Occipital lobe (tissue), 2 donors: Measurements from ENCODE around the gene SRPK1. TPM values are rescaled to one million over a fixed set of nuclear protein-coding genes. Genes with fewer than 3 reads are reported as not detected.
A peak's percentile ranks its signal among the peaks of the same experiment; 100 is the strongest.
"Not testable (repeated sequence)": the region's sequence is repeated elsewhere in the genome, so short reads cannot be mapped to it uniquely, and the experiment has no call there.

Source experiments
- DNase-seq: peaks from one replicate; lab custom pipeline; 2025; lab: John Stamatoyannopoulos, UW
- total RNA-seq: library from RNA; depleted of rRNA; stranded (reverse); fragments of >200 nt; gene quantifications from one replicate; pipeline ENCODE4 v1.2.3, GENCODE V29; 2014

SRPK1 gene
- 138 TPM for total RNA-seq

DNA sequence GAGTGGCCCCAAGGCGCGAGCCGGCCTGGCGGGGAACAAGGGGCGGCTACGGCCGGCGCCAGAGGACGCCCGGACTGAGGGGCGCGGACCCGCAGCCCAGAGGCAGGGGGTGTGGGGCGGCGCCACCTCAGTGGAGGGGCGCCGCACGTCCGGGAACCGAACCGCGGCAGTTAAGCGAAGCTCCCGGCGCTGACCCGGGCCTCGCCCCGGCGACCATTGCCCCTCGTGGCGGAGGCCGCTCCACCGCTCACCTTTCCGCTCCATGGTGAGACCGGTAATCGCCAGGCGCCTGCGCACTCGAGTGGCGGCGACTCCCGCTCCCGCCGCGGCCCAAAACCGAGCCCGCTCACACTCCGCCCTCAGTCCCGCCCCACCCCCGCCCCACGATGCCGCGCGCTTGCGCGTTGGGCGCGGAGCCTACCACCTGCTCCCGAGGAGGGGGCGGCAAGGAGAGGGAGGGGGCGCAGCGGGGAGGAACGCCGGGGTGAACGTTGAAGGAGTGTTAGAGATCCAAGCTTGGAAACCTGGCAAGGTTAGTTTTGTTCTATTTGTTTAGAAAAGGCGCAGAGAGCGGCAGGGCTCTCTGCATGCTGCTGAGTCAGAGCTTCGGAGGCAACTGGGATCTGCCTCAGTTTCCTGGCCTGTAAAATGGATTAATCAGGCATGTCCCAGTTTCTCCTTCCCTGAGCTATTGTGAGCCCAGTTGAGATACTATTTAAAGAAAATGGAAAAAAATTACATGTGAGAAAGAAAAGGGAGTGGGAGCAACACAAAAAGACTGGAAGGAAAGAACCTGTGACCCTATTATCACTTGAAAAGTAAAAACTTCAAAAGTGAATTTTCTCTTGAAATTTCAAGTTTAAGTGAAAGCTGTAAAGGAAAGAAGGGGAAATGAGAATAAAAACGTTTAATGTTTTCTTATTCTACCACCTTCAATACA, at the start of gene SRPK1:
Gene SRPK1, minus strand, starts transcription at position 306 of the 940 bp plus-strand sequence. Its CDS starts 42 bp downstream, at position 264.
- peak; percentile 87 for DNase-seq

DNA sequence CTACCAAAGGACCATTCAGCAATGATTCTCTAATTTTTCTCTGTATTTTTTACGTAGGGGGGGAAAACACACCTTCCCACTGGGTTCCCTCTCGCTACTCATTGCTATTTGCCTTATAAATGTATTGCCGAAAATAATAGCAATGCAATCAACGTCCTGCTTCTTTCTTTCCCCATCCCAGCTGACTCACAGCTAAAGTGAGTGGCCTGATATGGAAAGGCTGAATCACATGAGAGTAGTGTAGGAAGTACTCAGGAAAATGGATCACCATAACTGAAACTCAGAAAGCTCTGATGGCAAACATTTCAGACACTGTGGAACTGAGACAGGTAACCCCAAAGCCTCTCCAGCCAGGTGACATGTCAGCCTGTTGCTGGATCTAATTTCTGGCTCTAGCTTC, 49.3 kb upstream of the SRPK1 start:
- no peak for DNase-seq

DNA sequence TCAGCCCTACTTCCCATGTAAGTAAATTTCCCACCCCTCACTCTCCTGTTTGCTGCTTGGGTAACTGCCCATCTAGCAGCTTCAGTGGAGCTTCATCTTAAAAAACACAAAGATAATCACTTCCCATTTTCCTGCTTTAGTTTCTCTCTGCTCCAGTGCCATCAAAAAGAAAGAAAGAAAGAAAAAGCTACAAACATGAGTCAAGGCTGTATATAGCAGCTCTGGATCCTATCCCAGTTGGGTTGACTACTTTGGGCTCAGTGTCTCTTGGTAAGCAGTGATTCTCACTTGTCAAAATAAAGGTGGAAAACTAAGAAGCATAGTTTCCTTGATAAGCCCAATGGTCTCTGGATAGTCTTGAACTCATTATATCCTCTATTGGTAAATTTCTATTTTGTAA, 48.7 kb upstream of the SRPK1 start:
- DNase-seq, result no peak

DNA sequence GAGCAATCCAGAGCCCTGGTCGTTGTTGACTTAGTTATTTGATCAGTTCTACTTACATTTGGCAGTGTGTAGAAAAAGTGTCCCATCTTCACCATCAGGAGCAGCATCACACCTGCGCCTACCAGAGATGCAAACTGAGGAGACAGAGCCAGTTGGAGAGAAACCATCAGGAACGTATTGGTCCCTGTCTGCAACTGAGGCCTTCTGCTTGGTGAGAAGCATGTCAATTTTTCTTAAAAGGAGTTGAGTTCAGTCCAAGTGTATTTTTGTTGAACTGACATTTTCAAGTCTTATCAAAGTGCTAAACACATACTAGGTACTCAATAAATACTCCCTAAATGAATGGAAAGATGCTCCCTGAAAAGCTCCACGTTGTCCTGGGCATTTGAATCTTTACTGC, 47.9 kb upstream of the SRPK1 start:
- DNase-seq, result no peak

DNA sequence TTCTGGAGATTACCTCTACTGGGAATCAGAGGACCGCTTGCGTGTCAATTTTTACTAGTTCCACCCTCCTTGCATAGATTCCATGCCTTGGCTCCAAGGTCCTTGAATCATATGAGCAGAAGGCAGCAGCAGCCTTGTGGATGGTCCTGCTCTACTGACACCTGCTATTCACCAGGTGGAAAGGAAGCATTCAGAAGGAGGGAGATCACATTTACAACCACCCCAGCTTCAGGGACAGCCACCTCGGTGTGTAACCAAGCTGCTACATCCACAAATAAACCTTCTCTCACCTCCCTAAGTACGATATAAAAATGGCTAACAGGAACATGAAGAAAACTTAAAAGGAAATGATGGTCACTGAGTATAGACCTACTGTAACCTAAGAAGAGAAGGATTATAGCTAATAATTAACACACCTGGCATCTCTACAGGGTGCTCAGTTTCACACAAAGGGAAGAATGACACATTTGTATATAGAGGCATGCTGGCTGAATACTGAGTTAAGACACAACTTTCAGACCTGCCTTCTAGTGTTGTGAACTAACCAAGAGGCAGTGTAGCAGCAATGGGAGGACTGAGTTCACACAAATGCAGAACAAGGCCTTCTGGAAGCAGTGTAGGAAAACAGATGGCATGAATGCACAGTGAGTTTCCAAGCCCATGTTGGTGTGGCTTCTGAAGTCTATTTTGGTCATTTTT, 46.3 kb upstream of the SRPK1 start:
- peak; percentile 5 for DNase-seq

DNA sequence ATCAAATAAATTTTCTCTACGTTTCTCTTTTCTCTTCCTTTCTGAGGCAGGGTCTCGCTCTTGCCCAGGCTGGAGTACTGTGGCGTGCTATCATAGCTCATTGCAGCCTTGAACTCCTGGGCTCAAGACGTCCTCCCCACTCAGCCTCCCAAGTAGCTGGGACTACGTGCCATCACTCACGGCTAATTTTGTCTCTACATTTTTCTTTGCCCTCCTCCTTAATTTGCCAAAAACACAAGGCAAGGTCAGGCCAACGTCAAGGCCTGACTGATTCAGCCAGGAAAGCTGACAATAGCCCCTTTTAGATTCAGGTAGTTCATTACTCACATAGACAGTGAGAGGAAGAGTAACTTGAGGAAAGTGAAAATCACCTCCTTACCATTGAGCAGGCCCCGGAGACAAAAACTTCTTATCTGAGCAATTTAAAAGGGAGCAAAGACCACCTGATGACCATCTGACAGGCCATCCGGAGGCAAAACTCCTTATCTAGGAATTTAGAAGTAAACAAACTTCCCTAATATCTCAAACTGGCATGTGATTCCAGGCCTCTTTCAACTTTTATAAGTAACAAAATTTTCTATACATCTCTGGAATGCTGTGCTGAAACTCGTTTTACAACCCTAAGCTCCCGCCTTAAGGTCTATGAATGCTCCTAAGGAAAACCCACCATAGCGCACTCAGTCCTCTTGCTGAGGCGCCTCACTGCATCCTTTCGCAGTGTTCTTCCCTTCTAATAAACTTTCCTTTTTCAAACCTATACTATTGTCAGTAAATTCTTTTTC, 42.1 kb upstream of the SRPK1 start:
- no peak for DNase-seq

DNA sequence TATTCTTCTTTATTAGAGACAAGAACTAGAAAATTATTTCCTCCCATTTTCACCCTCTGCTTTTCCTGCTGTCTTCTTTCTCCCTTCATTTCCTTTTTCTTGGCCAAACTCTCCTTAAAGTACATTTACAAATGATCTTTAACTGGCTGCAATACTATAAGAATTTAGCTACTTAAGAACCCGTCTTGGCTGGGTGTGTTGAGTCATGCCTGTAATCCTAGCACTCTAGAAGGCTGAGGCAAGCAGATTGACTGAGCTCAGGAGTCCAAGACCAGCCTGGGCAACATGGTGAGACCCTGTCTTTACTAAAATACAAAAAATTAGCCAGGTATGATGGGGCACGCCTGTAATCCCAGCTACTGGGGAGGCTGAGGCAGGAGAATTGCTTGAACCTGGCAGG, 39.3 kb upstream of the SRPK1 start:
- no peak for DNase-seq

DNA sequence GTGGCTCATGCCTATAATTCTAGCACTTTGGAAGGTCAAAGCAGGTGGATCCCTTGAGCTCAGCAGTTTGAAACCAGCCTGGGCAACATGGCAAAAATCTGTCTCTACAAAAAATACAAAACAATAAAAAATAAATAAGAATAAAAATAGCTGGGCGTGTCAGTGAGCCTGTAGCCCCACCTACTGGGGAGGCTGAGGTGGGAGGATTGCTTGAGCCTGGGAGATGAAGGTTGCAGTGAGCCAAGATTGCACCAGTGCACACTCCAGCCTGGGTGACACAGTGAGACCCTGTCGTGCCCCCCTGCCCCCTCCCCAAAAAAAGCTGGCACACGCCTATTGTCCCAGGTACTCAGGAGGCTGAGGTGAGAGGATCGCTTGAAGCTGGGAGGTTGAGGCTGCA, 35.1 kb upstream of the SRPK1 start:
- no peak for DNase-seq

DNA sequence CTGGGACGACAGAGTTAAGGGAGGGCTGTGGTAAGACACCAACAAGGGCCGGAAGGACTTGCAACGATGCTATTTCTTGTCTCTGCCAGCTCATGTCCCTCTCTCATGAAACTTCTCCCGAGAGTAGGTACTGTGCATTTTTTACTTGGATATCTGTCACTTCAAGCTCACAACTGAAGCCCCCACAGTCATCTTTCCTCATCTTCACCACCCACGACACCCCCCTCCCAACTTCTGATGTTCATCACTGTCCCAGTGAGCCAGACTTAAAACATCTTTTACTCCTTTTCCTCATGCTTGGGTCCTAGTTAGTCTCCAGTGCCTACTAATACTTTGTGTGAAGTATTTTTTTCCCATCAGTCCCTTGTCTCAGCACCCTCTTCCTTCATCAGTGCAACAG, 34.6 kb upstream of the SRPK1 start:
- DNase-seq, result no peak

DNA sequence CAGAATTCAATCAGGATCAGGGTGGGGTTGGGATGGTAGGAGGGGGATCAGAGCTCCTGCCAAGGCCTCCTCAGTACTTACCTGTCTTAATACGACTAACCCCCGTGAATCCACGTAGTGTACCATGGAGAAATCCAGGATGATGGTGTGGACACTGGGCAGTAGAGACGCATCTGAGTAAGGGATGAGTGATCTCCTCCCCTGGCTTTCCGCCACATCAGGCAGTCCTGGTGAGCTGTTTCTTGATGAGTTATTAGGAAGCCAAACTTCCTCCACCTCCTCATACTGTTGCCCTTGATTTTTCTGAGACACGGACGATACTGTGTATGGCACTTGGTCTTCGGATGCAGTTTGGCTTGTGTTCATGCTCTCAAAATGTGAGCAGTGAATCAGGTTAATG, 34.2 kb upstream of the SRPK1 start:
- DNase-seq, result no peak

DNA sequence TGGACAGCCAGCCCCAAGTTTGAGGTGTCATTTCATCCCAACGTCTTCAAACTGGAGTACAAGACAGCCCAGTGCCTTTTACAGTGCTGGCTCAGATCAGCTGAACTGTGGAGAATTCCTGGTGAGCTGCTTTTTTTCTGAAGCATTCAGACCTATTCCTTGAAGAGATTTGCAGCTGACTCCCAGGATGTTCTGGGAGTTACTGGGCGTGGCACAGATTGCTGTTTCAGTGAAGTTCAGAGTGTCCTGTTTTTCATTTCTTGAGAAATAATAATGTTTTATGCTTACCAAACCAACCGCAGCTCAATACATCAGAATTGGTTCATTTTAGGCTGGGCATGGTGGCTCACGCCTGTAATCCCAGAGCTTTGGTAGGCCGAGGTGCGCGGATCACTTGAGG, 33.4 kb upstream of the SRPK1 start:
- DNase-seq, result no peak

DNA sequence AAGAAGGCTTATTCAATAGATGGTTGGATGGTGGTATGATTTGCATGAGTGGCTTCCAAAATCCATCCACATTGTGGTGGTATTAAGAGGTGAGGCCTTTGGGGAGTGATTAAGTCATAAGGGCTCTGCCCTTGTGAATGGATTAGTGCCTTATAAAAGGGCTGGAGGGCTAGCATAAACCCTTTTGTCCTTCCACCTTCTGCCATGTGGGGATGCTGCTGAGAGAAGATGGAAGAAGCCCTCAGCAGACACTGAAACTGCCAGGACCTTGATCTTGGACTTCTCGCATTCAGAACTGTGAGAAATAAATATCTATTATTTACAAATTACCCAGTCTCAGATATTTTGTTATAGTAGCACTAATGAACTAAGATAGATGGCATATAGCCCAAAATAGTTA, 27.8 kb upstream of the SRPK1 start:
- DNase-seq, result no peak

DNA sequence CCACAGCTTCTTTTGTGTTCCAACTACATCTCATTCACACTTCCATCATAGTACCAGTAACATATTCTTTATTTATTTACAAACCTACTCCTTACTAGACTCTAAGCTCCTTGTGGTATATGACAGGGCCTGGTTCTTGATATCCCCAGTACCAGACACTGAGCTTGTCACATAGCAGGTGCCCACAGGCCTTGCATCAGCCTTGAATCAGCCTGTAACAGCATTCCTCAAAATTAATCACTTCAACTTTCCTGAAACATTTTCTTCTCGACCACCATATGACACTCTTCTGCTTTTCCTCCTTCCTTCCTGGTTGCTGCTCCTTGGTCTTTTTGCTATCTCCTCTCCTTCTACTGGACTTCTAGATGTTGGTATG, 24.7 kb upstream of the SRPK1 start:
- no peak for DNase-seq

DNA sequence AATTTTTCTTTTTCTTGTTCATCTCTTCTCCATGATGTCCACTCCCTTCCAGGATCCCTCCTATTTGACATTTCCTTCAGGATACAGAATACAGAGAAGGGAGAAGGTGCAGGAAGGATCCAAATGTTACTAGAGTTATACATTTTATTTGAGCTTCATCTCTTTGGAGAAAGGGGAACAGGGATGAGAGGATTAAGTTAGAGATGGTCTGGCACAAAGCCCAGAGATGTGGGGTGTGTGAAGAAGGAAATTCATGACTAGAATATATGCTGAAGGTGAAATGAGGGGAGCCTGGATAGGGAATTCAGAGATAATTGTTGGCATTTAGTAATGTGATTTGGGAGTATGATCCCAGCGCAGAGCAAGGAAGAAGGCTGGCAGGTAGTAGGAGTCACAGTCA, 22.5 kb upstream of the SRPK1 start:
- no peak for DNase-seq

DNA sequence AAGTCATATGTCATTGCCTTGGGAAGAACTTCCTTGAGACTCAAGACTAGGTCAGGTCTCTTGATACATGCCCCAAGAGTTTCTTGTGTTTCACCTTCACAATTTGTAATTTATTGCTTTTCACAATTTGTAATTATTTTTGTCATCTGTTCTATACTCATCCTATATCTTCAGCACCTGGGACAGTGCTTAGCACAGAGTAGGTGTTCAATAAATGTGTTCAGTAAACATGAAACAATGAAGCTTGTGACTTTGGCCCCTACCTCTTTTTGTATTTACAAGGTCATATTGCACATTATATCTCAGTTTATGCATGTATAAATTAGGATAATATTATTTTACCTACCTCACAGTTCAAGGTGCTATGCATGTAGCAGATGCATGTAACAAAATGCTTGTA, 21.5 kb upstream of the SRPK1 start:
- DNase-seq, result no peak

DNA sequence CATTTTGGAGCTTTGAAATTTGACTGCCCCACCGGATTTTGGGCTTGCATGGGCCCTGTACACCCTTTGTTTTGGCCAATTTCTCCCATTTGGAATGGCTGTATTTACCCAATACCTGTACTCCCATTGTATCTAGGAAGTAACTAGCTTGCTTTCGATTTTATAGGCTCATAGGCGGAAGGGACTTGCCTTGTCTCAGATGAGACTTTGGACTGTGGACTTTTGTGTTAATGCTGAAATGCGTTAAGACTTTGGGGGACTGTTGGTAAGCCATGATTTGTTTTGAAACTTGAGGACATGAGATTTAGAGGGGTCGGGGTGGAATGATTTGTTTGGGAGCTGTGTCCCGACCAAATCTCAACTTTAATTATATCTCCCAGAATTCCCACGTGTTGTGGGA, 20.3 kb upstream of the SRPK1 start:
- DNase-seq, result not testable (repeated sequence)

DNA sequence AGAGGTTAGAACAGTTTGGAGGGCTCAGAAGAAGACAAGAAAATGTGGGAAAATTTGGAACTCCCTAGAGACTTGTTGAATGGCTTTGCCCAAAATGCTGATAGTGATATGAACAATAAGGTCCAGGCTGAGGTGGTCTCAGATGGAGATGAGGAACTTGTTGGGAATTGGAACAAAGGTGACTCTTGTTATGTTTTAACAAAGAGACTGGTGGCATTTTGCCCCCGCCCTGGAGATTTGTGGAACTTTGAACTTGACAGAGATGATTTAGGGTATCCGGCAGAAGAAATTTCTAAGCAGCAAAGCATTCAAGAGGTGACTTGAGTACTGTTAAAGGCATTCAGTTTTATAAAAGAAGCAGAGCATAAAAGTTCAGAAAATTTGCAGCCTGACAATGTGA, 19.1 kb upstream of the SRPK1 start:
- not testable (repeated sequence) for DNase-seq

DNA sequence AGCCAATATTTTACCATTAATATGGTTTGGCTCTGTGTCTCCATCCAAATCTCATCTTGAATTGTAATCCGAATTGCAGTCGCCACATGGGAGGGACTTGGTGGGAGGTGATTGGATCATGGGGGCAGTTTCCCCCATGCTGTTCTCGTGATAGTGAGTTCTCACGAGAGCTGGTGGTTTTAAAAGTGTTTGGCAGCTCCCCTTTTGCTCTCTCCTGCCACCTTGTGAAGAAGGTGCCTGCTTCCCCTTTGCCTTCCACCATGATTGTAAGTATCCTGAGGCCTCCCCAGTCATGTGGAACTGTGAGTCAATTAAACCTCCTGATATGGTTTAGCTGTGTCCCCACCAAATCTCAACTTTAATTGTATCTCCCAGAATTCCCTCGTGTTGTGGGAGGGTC, 18.4 kb upstream of the SRPK1 start:
- DNase-seq, result not testable (repeated sequence)

DNA sequence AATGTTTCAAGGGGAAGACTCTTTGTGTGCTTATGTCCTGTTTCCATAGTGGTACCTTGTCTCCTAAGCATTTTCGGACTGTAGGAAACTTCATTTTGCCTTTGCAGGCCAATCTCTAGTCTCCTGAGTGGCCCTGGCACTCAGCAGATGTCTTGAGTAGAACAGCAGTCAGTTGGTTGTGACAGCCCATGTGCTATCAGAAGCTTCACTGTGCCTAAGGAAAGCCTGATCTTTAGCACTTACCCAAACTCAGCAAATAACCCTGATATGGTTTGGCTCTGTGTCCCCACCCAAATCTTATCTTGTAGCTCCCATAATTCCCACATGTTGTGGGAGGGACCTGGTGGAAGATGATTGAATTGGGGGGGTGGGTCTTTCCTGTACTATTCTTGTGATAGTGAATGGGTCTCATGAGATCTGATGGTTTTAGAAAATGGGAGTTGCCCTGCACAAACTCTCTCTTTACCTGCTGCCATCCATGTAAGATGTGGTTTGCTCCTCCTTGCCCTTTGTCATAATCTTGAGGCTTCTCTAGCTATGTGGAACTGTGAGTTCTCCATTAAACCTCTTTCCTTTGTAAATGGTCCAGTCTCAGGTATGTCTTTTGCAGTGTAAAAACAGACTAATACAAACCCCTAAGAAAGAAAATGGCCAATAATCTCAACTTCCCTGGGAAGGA, 15.9 kb upstream of the SRPK1 start:
- no peak for DNase-seq

DNA sequence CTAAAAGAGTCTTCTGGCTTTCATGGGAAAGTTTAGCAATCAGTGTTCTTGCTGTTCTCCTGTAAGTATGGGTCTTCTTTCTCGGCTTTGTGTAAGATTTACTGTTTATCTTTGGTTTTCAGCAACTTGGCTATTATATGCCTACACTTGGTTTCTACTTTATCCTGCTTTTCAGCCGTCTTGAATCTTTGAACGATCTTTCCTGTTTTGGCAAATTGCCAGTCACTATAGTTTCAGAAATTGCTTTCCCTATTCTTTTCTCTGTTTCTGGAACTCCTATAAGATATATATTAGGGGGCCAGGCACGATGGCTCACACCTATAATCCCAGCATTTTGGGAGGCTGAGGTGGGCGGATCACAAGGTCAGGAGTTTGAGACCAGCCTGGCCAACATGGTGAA, 14.6 kb upstream of the SRPK1 start:
- no peak for DNase-seq

DNA sequence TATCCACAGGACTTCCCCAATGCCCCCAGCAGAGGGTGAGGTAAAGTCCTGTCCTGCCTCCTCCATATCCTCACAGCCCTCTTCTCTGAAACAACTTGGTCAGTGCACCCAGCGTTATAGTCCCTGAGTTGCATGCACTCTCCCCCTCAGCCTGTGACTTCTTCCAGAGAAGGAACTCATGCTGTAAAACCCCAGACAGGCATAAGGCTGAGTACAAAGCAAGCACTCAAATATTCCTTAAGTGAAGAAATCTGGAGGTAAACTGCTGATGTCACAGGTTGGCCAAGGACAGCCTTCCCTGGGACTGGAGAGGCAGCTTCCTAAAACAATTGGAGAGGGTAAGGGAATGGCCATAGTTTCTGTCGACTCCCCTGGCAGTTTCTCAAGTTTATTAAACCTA, 12.9 kb upstream of the SRPK1 start:
- DNase-seq, result no peak

DNA sequence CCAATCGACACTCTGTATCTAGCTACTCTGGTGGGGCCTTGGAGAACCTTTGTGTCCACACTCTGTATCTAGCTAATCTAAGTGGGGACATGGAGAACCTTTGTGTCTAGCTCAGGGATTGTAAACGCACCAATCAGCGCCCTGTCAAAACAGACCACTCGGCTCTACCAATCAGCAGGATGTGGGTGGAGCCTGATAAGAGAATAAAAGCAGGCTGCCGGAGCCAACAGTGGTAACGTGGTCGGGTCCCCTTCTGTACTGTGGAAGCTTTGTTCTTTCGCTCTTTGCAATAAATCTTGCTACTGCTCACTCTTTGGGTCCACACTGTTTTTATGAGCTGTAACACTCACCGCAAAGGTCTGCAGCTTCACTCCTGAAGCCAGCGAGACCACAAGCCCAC, 11.0 kb upstream of the SRPK1 start:
- not testable (repeated sequence) for DNase-seq
